H9 (cell line): ENCODE measurements around the gene KCTD16. TPM values are rescaled to one million over a fixed set of nuclear protein-coding genes. Genes with fewer than 3 reads are reported as not detected.

ENCODE experiments used
- DNase-seq: peaks from one replicate; pipeline ENCODE4 v3.0.0-alpha.2; 2017
- H2AFZ ChIP-seq: one replicate; pipeline ENCODE4 v1.6.1; 2013; ENCODE audit warnings: mild to moderate bottlenecking, low read length, control low read depth, moderate library complexity
- H2AK5ac ChIP-seq: 2 replicates; pipeline ENCODE4 v1.6.1; 2013; ENCODE audit warnings: low read length, control low read depth, mixed read lengths; ENCODE audit not compliant: insufficient read length
- H2BK120ac ChIP-seq: one replicate; pipeline ENCODE4 v1.6.1; 2013; ENCODE audit warnings: low read depth, mild to moderate bottlenecking, low read length, control low read depth, inconsistent platforms; ENCODE audit not compliant: poor library complexity, severe bottlenecking
- H2BK12ac ChIP-seq: 2 replicates; pipeline ENCODE4 v1.6.1; 2013; ENCODE audit warnings: low read length, control low read depth, mixed read lengths, low read depth; ENCODE audit not compliant: insufficient read length
- H2BK15ac ChIP-seq: 2 replicates; pipeline ENCODE4 v1.6.1; 2013; ENCODE audit warnings: low read depth, low read length, control low read depth
- H2BK20ac ChIP-seq: one replicate; pipeline ENCODE4 v1.6.1; 2013; ENCODE audit warnings: low read depth, mild to moderate bottlenecking, low read length, control low read depth, inconsistent platforms; ENCODE audit not compliant: poor library complexity, severe bottlenecking
- H2BK5ac ChIP-seq: 2 replicates; pipeline ENCODE4 v1.6.1; 2013; ENCODE audit warnings: low read length, control low read depth, mixed read lengths; ENCODE audit not compliant: insufficient read length
- H3K14ac ChIP-seq: 2 replicates; pipeline ENCODE4 v1.6.1; 2013; ENCODE audit warnings: low read length, control low read depth; ENCODE audit not compliant: insufficient read depth
- H3K18ac ChIP-seq: 2 replicates; pipeline ENCODE4 v1.6.1; 2013; ENCODE audit warnings: low read depth, mild to moderate bottlenecking, mixed read lengths, low read length, control low read depth; ENCODE audit not compliant: insufficient read length
- H3K23ac ChIP-seq: 2 replicates; pipeline ENCODE4 v1.6.1; 2013; ENCODE audit warnings: low read length, control low read depth, mixed read lengths, low read depth; ENCODE audit not compliant: insufficient read length
- H3K23me2 ChIP-seq: 2 replicates; pipeline ENCODE4 v1.6.1; 2013; ENCODE audit warnings: low read depth, mild to moderate bottlenecking, mixed read lengths, low read length, control low read depth; ENCODE audit not compliant: insufficient read length, poor library complexity, severe bottlenecking
- H3K27ac ChIP-seq: 2 replicates; pipeline ENCODE4 v1.5.1; 2013; ENCODE audit warnings: low read length, control low read depth, mixed read lengths, low read depth; ENCODE audit not compliant: insufficient read length
- H3K27me3 ChIP-seq: 2 replicates; pipeline ENCODE4 v1.6.1; 2013; ENCODE audit warnings: low read length, control low read depth, inconsistent platforms; ENCODE audit not compliant: insufficient read depth
- H3K4ac ChIP-seq: 2 replicates; pipeline ENCODE4 v1.6.1; 2013; ENCODE audit warnings: low read depth, mild to moderate bottlenecking, control low read depth, inconsistent platforms, low read length, moderate library complexity
- H3K4me1 ChIP-seq: 2 replicates; pipeline ENCODE4 v1.6.1; 2013; ENCODE audit warnings: low read length, control low read depth, inconsistent platforms; ENCODE audit not compliant: insufficient read depth
- H3K4me2 ChIP-seq: 2 replicates; pipeline ENCODE4 v1.6.1; 2013; ENCODE audit warnings: low read length, control low read depth, mixed read lengths; ENCODE audit not compliant: insufficient read length, insufficient read depth
- H3K56ac ChIP-seq: 2 replicates; pipeline ENCODE4 v1.6.1; 2013; ENCODE audit warnings: low read depth, mild to moderate bottlenecking, mixed read lengths, low read length, control low read depth; ENCODE audit not compliant: insufficient read length
- H3K79me1 ChIP-seq: 2 replicates; pipeline ENCODE4 v1.6.1; 2013; ENCODE audit warnings: low read depth, mild to moderate bottlenecking, moderate library complexity, low read length, control low read depth, inconsistent platforms; ENCODE audit not compliant: insufficient read depth, poor library complexity, severe bottlenecking
- H3K79me2 ChIP-seq: 2 replicates; pipeline ENCODE4 v1.6.1; 2013; ENCODE audit warnings: low read length, control low read depth, inconsistent platforms; ENCODE audit not compliant: insufficient read depth
- H3K9ac ChIP-seq: 2 replicates; pipeline ENCODE4 v1.6.1; 2013; ENCODE audit warnings: low read length, control low read depth, mixed read lengths; ENCODE audit not compliant: insufficient read length; ENCODE audit errors: extremely low read depth
- H3K9me3 ChIP-seq: one replicate; pipeline ENCODE4 v1.6.1; 2013; ENCODE audit warnings: low read depth, low read length, inconsistent platforms; ENCODE audit not compliant: control insufficient read depth
- H3T11ph ChIP-seq: one replicate; pipeline ENCODE4 v1.6.1; 2013; ENCODE audit warnings: mild to moderate bottlenecking, low read length, control low read depth, inconsistent platforms
- H4K20me1 ChIP-seq: one replicate; pipeline ENCODE4 v1.6.1; 2013; ENCODE audit not compliant: control insufficient read depth, insufficient read length, insufficient read depth
- H4K5ac ChIP-seq: 2 replicates; pipeline ENCODE4 v1.6.1; 2013; ENCODE audit warnings: low read depth, mild to moderate bottlenecking, mixed read lengths, low read length, control low read depth; ENCODE audit not compliant: insufficient read length
- H4K8ac ChIP-seq: replicated peaks from 2 replicates; pipeline ENCODE4 v1.6.1; 2013; ENCODE audit warnings: low read length, control low read depth, mixed read lengths, low read depth; ENCODE audit not compliant: insufficient read length
- H4K91ac ChIP-seq: 2 replicates; pipeline ENCODE4 v1.6.1; 2013; ENCODE audit warnings: low read depth, mild to moderate bottlenecking, moderate library complexity, mixed read lengths, low read length, control low read depth; ENCODE audit not compliant: insufficient read length
- H3K27ac Mint-ChIP-seq, 3 experiments: 2 replicates in 2 of 3; 3 replicates in 1 of 3; pipeline ENCODE4 v1.8.0; 2020 to 2021; ENCODE audit warnings: mixed read lengths in 3 of 3, mild to moderate bottlenecking in 1 of 3, moderate library complexity in 1 of 3
- H3K27me3 Mint-ChIP-seq: 2 replicates; pipeline ENCODE4 v1.8.0; 2021; ENCODE audit warnings: low read depth, mild to moderate bottlenecking, moderate library complexity, mixed read lengths
- H3K36me3 Mint-ChIP-seq, 3 experiments: 2 replicates in 2 of 3; 3 replicates in 1 of 3; pipeline ENCODE4 v1.8.0; 2020 to 2021; ENCODE audit warnings: low read depth in 3 of 3, mixed read lengths in 3 of 3; ENCODE audit not compliant: insufficient read depth in 1 of 3
- H3K4me1 Mint-ChIP-seq, 2 experiments: 2 replicates each; pipeline ENCODE4 v1.8.0; 2020; ENCODE audit warnings: mixed read lengths in 2 of 2
- H3K4me3 Mint-ChIP-seq, 2 experiments: 2 replicates in 1 of 2; 3 replicates in 1 of 2; pipeline ENCODE4 v1.8.0; 2020 to 2021; ENCODE audit warnings: mild to moderate bottlenecking in 2 of 2, mixed read lengths in 2 of 2, moderate library complexity in 1 of 2
- H3K9me3 Mint-ChIP-seq, 2 experiments: 2 replicates in 1 of 2; 3 replicates in 1 of 2; pipeline ENCODE4 v1.8.0; 2020; ENCODE audit warnings: mild to moderate bottlenecking in 2 of 2, mixed read lengths in 2 of 2, moderate library complexity in 1 of 2
- WGBS: extraction: QIAGEN DNeasy Blood & Tissue Kit; methylation state at CpG from one replicate; pipeline ENCODE4 v1.1.7; 2013; ENCODE audit warnings: missing lambda C conversion rate, low lambda C conversion rate, mixed read lengths; ENCODE audit not compliant: insufficient read length; ENCODE audit errors: extremely low coverage; 5-methylcytosine and 5-hydroxymethylcytosine counted together
- total RNA-seq: library from RNA; stranded (reverse); gene quantifications from 2 replicates; pipeline ENCODE4 v1.2.1, GENCODE V29; 2021
- TF ChIP-seq, protein P1 (sequence below): fragments of 200-600 bp; sonication (generic); conservative IDR thresholded peaks from 3 replicates; pipeline ENCODE4 v1.8.0; 2021; ENCODE audit warnings: antibody characterized with exemption, mild to moderate bottlenecking

Gene KCTD16
- total RNA-seq, 1 experiment from 2014 or later: 0.09 TPM

DNA sequence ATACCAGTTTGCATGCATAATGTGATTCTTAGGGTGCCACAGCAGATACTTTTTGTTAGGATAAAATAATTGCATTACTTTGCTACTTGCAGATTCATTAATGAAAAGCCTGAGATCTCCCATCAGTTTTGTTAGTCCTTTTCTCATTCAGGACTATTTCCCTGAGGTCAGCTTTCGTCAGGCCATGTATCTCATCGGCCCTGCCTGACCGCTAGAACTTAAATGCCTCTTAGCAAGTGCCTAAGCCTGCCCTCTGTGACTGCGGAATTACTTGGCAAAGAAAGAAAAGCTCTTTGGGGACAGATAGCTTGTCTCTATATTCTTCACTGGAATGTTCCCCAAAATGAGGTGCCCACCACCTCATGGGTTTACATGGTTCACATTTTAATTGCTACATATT lies 147.8 kb downstream of the KCTD16 start:
- Histone ChIP-seq H3K79me1 (no peaks in the 10 kb centered on the region), H3K27ac (no peak overlapping the region), H3K23me2 (no peaks in the 10 kb centered on the region), H3K23ac (no peak overlapping the region), H2BK12ac (no peak overlapping the region), H3K4me2 (no peak overlapping the region), H4K5ac (no peak overlapping the region), H3K27me3 (no peaks in the 10 kb centered on the region), H4K8ac (no peak overlapping the region), H2BK20ac (no peak overlapping the region), H2AFZ (no peak overlapping the region), H3T11ph (no peak overlapping the region), H3K9me3 (no peaks in the 10 kb centered on the region), H3K79me2 (no peaks in the 10 kb centered on the region), H3K4ac (no peak overlapping the region), H3K14ac (no peak overlapping the region), H2AK5ac (no peak overlapping the region), H3K18ac (no peak overlapping the region), H2BK120ac (no peak overlapping the region), H4K91ac (no peak overlapping the region), H4K20me1 (no peaks in the 10 kb centered on the region), H2BK5ac (no peak overlapping the region), H3K9ac (no peak overlapping the region), H2BK15ac (no peak overlapping the region), H3K4me1 (peaks cover 3% of the 10 kb centered on the region; the same call in 1 of the 2 replicates), H3K56ac (no peak overlapping the region)
- Mint-ChIP-seq H3K4me1 (peaks cover 18 to 23% of the 10 kb centered on the region in 2 experiments), H3K36me3 (no peaks in the 10 kb centered on the region; a peak in 1 of 7 replicates), H3K9me3 (no peaks in the 10 kb centered on the region), H3K4me3 (peak overlapping the region in 1 of 2 experiments; percentile 50; a peak in 1 of 5 replicates), H3K27me3 (peaks cover 5% of the 10 kb centered on the region; the same call in 1 of the 2 replicates), H3K27ac (peak overlapping the region in 2 of 3 experiments; percentile 16 to 74; a peak in 3 of 7 replicates)
- TF ChIP-seq, protein P1, sequence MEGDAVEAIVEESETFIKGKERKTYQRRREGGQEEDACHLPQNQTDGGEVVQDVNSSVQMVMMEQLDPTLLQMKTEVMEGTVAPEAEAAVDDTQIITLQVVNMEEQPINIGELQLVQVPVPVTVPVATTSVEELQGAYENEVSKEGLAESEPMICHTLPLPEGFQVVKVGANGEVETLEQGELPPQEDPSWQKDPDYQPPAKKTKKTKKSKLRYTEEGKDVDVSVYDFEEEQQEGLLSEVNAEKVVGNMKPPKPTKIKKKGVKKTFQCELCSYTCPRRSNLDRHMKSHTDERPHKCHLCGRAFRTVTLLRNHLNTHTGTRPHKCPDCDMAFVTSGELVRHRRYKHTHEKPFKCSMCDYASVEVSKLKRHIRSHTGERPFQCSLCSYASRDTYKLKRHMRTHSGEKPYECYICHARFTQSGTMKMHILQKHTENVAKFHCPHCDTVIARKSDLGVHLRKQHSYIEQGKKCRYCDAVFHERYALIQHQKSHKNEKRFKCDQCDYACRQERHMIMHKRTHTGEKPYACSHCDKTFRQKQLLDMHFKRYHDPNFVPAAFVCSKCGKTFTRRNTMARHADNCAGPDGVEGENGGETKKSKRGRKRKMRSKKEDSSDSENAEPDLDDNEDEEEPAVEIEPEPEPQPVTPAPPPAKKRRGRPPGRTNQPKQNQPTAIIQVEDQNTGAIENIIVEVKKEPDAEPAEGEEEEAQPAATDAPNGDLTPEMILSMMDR: no peak
- no CpG with 5 or more reads among the region's 4 CpGs for WGBS
- peak; percentile 49 for DNase-seq
